ENCODE results near the gene LNX2.

Gene LNX2

GRCh38 chr13:27504128-27504867, 116.0 kb downstream of the LNX2 start:
- DNase-seq (ENCODE audit: low spot score): no peak

DNA sequence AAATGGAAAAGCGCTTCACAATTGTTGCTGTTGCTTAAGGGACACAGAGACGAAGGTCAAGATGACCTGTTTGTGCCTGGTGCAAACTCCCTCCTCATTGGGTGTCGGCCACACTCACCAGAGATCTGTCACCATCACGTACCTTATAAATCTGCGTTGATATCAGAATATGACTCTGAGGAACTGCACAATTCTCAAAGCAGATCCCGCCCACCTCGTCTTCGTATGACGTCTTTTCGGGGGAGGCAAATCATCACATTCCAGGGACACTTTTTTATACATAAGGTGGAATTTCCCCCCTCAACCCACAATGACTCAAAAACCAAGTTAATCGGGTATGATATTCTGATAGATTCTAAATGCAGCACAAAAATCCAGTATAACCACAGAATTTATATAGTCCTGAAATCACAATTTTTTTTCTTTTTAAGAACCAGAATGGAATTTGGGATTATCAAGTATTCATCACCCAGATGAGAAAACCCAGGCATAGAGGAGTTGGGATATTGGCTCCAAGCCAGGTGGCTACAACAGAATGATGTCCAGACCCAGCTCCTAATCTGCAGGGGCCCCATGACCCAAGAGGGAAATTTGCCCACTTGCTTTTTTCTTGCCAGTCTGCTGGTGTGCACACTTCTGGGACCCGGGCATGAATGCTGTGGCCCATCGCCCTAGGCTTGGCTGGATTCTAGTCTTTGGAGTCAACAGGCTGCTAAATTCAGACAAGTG, 119.4 kb downstream of the LNX2 start:
- no peak for DNase-seq (ENCODE audit: low spot score)

DNA sequence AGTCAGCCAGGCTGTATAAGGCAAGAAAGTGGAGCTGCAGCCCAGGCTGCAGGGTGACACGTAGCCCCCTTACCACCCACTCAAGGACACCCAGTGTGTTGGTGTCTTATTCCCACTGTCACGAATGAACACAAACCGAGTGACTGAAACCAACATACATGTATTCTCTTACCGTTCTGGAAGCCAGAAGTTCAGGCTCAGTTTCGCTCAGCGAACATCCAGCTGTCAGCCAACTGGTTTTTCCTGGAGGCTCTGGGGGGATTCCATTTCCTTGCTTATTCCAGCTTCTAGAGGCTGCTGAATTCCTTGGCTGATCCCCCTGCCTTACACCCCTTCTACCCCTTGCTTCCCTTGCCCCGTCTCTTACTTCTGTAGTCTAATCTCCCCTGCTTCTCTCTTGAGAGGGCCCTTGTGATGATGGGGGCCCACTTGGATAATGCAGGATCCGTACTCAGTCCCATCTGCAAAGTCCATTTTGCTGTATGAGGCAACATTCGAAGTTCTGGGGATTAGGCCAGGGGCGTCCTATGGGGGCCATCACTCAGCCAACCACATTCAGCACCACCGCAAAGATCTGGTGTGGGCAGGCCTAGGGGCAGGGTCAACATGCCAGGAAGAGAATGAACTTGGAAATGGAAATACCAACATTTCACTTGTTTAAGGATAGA, 122.6 kb downstream of the LNX2 start:
- DNase-seq (ENCODE audit: low spot score): no peak

GRCh38 chr13:27496536-27497273, 123.6 kb downstream of the LNX2 start:
- no peak for DNase-seq (ENCODE audit: low spot score)

DNA sequence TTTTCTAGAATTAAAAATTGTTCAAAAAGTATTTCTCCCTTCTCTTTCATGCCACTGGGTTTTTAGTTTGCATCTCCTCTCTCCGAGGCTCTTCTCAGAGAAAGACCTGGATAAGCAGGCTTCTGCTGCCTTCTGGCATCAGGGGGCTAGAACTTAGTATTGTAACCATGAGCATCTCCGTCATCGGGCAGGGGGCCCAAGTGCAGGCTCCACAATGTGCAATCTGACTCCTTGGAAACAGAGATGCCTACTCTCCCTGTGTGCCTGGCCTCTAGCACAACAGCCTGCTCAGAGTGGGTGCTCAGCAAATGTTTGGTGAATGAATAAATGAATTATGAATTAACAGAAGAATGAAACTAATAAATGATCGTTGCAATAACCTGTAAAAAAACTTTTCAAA, 124.3 kb downstream of the LNX2 start:
- DNase-seq (ENCODE audit: low spot score): no peak
